IPS-NIHi11 (cell line): ENCODE measurements around the gene PRAMEF27.
"Not testable (repeated sequence)": the region's sequence is repeated elsewhere in the genome, so short reads cannot be mapped to it uniquely, and the experiment has no call there.

Source experiments
- DNase-seq: peaks from one replicate; pipeline ENCODE4 v3.0.0; 2012; ENCODE audit warnings: mixed read lengths, low spot score

Gene PRAMEF27

GRCh38 chr1:13056475-13056874 lies at the start of gene PRAMEF27:
Gene PRAMEF27, minus strand, starts transcription at chr1:13056575. Its CDS starts 2,916 bp downstream, at chr1:13053659.
- DNase-seq = not testable (repeated sequence)

DNA sequence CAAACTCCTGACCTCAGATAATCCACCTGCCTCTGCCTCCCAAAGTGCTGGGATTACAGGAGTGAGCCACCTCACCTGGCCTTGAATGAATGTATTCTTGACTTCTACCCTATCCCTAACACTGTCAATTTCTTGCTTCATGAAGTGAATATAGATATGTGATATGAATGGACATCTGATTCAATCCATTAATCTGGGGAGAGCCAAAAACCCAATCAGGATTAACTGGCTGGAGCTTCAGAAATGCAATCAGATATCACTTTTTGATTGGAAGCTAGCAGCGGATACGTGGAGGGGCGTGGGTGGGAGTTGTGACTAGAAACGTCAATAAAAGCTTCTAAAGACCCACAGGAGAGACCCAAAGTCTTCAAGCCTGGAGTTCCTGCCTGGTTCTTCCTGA lies 14.1 kb upstream of the PRAMEF27 start, which contains the start of gene PRAMEF25:
Gene PRAMEF25, plus strand, starts transcription at position 301 of the 400 bp plus-strand sequence. CDS start 2,920 bp downstream, outside the sequence.
- not testable (repeated sequence) for DNase-seq

- not testable (repeated sequence) for DNase-seq
Observed at GRCh38 chr1:13019846-13020245, 36.5 kb downstream of the PRAMEF27 start.

GRCh38 chr1:13011932-13012331 lies 44.4 kb downstream of the PRAMEF27 start:
- not testable (repeated sequence) for DNase-seq

- not testable (repeated sequence) for DNase-seq
Observed at GRCh38 chr1:13009348-13009747, 47.0 kb downstream of the PRAMEF27 start.

GRCh38 chr1:13005732-13006131 lies 50.6 kb downstream of the PRAMEF27 start:
- not testable (repeated sequence) for DNase-seq
